GM12878 (cell line): Measurements from ENCODE around the gene CSMD2. TPM values are rescaled to one million over a fixed set of nuclear protein-coding genes. Genes with fewer than 3 reads are reported as not detected.

Experiments used
- BHLHE40 ChIP-seq, 2 experiments: fragments of 450-650 bp in 1 of 2; IDR thresholded peaks; 2 replicates each; pipeline ENCODE4 v1.6.1; 2011 to 2017; ENCODE audit warnings: low read depth in 2 of 2, borderline replicate concordance in 1 of 2, improper control_type of control experiment in 1 of 2, low read length in 1 of 2, mild to moderate bottlenecking in 1 of 2
- FOS ChIP-seq: IDR thresholded peaks from 3 replicates; pipeline ENCODE4 v1.6.1; 2011; ENCODE audit warnings: borderline replicate concordance; ENCODE audit not compliant: insufficient read length; ENCODE audit errors: extremely low read depth
- MYC ChIP-seq: IDR thresholded peaks from 2 replicates; pipeline ENCODE4 v1.6.1; 2011; ENCODE audit warnings: mild to moderate bottlenecking, low read length, moderate library complexity, inconsistent platforms; ENCODE audit not compliant: insufficient read depth, insufficient replicate concordance, insufficient read length, severe bottlenecking
- NFXL1 ChIP-seq: fragments of 450-650 bp; IDR thresholded peaks from 2 replicates; pipeline ENCODE4 v1.6.1; 2017; ENCODE audit warnings: antibody characterized with exemption, mild to moderate bottlenecking, borderline replicate concordance
- NR2C1 ChIP-seq: fragments of 450-650 bp; IDR thresholded peaks from 2 replicates; pipeline ENCODE4 v1.6.1; 2017; ENCODE audit warnings: antibody characterized with exemption, mild to moderate bottlenecking, moderate library complexity
- PAX8 ChIP-seq: fragments of 450-650 bp; IDR thresholded peaks from 2 replicates; pipeline ENCODE4 v1.6.1; 2017; ENCODE audit warnings: mild to moderate bottlenecking, moderate library complexity
- ZSCAN29 ChIP-seq: fragments of 450-650 bp; IDR thresholded peaks from 2 replicates; pipeline ENCODE4 v1.6.1; 2017; ENCODE audit warnings: mild to moderate bottlenecking, moderate library complexity
- ZZZ3 ChIP-seq: IDR thresholded peaks from 2 replicates; pipeline ENCODE4 v1.6.1; 2011; ENCODE audit warnings: low read depth; ENCODE audit not compliant: control insufficient read depth, insufficient read length
- polyA plus RNA-seq, 11 experiments: library from polyadenylated mRNA; depleted of rRNA in 4 of 11; unstranded in 6 of 11; stranded (reverse) in 5 of 11; fragments of >200 nt; fragmentation: Nextera tagmentation in 4 of 11; fragmentation: Illumina TruSeq in 1 of 11; extraction: Ambion mirVana in 4 of 11; extraction: Trizol in 1 of 11; gene quantifications; 1 replicate in 1 of 11; 2 replicates in 10 of 11; pipeline versions ENCODE4 v1.2.1 to v1.2.3, GENCODE V29; 2011 to 2016; ENCODE audit warnings: inconsistent platforms in 2 of 11, missing spikeins in 2 of 11, low read depth in 1 of 11
- total RNA-seq, 4 experiments: library from RNA; depleted of rRNA in 3 of 4; stranded (reverse); fragments of >200 nt in 3 of 4; fragmentation: Illumina TruSeq in 1 of 4; extraction: Trizol in 1 of 4; gene quantifications; 2 replicates each; pipeline versions ENCODE4 v1.2.1 to v1.2.3, GENCODE V29; 2013 to 2021
- TF ChIP-seq, protein P1 (sequence below): IDR thresholded peaks from 2 replicates; pipeline ENCODE4 v1.6.1; 2012; ENCODE audit warnings: mild to moderate bottlenecking, low read depth, low read length
- TF ChIP-seq, protein P2 (sequence below): fragments of 450-650 bp; formaldehyde crosslinking; IDR thresholded peaks from 2 replicates; pipeline ENCODE4 v1.4.0; 2022; ENCODE audit warnings: mild to moderate bottlenecking, moderate library complexity
- TF ChIP-seq, protein P3 (sequence below): fragments of 150-350 bp; IDR thresholded peaks from 2 replicates; pipeline ENCODE4 v1.6.1; 2014; ENCODE audit warnings: mild to moderate bottlenecking, low read depth, low read length
- TF ChIP-seq, protein P4 (sequence below): fragments of 450-650 bp; IDR thresholded peaks from 2 replicates; pipeline ENCODE4 v1.6.1; 2017; ENCODE audit warnings: mild to moderate bottlenecking, moderate library complexity
- TF ChIP-seq, protein P5 (sequence below): fragments of 450-650 bp; conservative IDR thresholded peaks from 2 replicates; pipeline ENCODE4 v1.6.1; 2017; ENCODE audit warnings: mild to moderate bottlenecking, moderate library complexity

Gene CSMD2
- total and polyA plus RNA-seq, 10 of the 15 experiments (the other 5 are each of a cell fraction or from before 2014, with no cell fraction given), result under 0.01 TPM; not detected in 9

DNA sequence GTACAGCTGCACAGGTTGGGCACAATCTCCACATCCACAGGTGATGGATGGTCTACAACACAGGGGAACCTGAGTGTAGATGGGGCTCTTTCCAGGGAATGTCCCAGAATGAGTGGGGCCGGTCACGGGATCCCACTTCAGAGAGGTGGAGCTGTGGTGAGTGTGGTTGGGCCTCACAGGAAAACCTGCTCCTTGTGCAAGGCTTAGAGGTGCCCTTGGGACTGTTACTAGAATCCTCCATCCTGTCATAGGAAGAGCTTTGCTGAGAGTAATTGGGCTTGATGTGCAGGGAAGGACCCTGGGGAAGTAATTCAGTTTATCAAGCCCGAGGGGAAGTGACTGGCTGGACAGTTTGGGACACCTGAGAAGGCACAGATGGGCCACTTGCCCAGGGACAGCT lies 554.6 kb downstream of the CSMD2 start (continued):
- TF ChIP-seq, protein P1, sequence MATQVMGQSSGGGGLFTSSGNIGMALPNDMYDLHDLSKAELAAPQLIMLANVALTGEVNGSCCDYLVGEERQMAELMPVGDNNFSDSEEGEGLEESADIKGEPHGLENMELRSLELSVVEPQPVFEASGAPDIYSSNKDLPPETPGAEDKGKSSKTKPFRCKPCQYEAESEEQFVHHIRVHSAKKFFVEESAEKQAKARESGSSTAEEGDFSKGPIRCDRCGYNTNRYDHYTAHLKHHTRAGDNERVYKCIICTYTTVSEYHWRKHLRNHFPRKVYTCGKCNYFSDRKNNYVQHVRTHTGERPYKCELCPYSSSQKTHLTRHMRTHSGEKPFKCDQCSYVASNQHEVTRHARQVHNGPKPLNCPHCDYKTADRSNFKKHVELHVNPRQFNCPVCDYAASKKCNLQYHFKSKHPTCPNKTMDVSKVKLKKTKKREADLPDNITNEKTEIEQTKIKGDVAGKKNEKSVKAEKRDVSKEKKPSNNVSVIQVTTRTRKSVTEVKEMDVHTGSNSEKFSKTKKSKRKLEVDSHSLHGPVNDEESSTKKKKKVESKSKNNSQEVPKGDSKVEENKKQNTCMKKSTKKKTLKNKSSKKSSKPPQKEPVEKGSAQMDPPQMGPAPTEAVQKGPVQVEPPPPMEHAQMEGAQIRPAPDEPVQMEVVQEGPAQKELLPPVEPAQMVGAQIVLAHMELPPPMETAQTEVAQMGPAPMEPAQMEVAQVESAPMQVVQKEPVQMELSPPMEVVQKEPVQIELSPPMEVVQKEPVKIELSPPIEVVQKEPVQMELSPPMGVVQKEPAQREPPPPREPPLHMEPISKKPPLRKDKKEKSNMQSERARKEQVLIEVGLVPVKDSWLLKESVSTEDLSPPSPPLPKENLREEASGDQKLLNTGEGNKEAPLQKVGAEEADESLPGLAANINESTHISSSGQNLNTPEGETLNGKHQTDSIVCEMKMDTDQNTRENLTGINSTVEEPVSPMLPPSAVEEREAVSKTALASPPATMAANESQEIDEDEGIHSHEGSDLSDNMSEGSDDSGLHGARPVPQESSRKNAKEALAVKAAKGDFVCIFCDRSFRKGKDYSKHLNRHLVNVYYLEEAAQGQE, result no peak
- TF ChIP-seq, protein P2, sequence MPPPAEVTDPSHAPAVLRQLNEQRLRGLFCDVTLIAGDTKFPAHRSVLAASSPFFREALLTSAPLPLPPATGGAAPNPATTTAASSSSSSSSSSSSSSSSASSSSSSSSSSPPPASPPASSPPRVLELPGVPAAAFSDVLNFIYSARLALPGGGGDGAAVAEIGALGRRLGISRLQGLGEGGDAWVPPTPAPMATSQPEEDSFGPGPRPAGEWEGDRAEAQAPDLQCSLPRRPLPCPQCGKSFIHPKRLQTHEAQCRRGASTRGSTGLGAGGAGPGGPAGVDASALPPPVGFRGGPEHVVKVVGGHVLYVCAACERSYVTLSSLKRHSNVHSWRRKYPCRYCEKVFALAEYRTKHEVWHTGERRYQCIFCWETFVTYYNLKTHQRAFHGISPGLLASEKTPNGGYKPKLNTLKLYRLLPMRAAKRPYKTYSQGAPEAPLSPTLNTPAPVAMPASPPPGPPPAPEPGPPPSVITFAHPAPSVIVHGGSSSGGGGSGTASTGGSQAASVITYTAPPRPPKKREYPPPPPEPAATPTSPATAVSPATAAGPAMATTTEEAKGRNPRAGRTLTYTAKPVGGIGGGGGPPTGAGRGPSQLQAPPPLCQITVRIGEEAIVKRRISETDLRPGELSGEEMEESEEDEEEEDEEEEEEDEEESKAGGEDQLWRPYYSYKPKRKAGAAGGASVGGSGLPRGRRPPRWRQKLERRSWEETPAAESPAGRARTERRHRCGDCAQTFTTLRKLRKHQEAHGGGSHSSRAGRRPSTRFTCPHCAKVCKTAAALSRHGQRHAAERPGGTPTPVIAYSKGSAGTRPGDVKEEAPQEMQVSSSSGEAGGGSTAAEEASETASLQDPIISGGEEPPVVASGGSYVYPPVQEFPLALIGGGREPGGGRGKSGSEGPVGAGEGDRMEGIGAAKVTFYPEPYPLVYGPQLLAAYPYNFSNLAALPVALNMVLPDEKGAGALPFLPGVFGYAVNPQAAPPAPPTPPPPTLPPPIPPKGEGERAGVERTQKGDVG (CRISPR knock-in tag), result no peak
- TF ChIP-seq FOS (no peak), BHLHE40 (IDR thresholded peaks at IDR 0.05; ENCODE audit: borderline replicate concordance in 1 of 2, low read depth in 2 of 2, low read length in 1 of 2) (no peak), NFXL1 (no peak), ZSCAN29 (no peak), PAX8 (no peak), NR2C1 (no peak), MYC (no peak), ZZZ3 (no peak)
- TF ChIP-seq, protein P3, sequence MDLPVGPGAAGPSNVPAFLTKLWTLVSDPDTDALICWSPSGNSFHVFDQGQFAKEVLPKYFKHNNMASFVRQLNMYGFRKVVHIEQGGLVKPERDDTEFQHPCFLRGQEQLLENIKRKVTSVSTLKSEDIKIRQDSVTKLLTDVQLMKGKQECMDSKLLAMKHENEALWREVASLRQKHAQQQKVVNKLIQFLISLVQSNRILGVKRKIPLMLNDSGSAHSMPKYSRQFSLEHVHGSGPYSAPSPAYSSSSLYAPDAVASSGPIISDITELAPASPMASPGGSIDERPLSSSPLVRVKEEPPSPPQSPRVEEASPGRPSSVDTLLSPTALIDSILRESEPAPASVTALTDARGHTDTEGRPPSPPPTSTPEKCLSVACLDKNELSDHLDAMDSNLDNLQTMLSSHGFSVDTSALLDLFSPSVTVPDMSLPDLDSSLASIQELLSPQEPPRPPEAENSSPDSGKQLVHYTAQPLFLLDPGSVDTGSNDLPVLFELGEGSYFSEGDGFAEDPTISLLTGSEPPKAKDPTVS, result no peak
- TF ChIP-seq, protein P4, sequence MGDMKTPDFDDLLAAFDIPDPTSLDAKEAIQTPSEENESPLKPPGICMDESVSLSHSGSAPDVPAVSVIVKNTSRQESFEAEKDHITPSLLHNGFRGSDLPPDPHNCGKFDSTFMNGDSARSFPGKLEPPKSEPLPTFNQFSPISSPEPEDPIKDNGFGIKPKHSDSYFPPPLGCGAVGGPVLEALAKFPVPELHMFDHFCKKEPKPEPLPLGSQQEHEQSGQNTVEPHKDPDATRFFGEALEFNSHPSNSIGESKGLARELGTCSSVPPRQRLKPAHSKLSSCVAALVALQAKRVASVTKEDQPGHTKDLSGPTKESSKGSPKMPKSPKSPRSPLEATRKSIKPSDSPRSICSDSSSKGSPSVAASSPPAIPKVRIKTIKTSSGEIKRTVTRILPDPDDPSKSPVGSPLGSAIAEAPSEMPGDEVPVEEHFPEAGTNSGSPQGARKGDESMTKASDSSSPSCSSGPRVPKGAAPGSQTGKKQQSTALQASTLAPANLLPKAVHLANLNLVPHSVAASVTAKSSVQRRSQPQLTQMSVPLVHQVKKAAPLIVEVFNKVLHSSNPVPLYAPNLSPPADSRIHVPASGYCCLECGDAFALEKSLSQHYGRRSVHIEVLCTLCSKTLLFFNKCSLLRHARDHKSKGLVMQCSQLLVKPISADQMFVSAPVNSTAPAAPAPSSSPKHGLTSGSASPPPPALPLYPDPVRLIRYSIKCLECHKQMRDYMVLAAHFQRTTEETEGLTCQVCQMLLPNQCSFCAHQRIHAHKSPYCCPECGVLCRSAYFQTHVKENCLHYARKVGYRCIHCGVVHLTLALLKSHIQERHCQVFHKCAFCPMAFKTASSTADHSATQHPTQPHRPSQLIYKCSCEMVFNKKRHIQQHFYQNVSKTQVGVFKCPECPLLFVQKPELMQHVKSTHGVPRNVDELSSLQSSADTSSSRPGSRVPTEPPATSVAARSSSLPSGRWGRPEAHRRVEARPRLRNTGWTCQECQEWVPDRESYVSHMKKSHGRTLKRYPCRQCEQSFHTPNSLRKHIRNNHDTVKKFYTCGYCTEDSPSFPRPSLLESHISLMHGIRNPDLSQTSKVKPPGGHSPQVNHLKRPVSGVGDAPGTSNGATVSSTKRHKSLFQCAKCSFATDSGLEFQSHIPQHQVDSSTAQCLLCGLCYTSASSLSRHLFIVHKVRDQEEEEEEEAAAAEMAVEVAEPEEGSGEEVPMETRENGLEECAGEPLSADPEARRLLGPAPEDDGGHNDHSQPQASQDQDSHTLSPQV, result no peak
- TF ChIP-seq, protein P5, sequence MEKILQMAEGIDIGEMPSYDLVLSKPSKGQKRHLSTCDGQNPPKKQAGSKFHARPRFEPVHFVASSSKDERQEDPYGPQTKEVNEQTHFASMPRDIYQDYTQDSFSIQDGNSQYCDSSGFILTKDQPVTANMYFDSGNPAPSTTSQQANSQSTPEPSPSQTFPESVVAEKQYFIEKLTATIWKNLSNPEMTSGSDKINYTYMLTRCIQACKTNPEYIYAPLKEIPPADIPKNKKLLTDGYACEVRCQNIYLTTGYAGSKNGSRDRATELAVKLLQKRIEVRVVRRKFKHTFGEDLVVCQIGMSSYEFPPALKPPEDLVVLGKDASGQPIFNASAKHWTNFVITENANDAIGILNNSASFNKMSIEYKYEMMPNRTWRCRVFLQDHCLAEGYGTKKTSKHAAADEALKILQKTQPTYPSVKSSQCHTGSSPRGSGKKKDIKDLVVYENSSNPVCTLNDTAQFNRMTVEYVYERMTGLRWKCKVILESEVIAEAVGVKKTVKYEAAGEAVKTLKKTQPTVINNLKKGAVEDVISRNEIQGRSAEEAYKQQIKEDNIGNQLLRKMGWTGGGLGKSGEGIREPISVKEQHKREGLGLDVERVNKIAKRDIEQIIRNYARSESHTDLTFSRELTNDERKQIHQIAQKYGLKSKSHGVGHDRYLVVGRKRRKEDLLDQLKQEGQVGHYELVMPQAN, result no peak
